Measurements from ENCODE around the gene RHOB. TPM values are rescaled to one million over a fixed set of nuclear protein-coding genes. Genes with fewer than 3 reads are reported as not detected.
"Not testable (repeated sequence)": the region's sequence is repeated elsewhere in the genome, so short reads cannot be mapped to it uniquely, and the experiment has no call there.

Gene RHOB
- total RNA-seq, 1 donor from 2014 or later, result 2.8 TPM

GRCh38 chr2:20422402-20423271 lies 24.2 kb upstream of the RHOB start:
- intact Hi-C loops (cut with micrococcal nuclease), result loop anchor here (10.0 kb wide), 1 partner anchor 178 kb away; no protein-coding TSS in a partner anchor

DNA sequence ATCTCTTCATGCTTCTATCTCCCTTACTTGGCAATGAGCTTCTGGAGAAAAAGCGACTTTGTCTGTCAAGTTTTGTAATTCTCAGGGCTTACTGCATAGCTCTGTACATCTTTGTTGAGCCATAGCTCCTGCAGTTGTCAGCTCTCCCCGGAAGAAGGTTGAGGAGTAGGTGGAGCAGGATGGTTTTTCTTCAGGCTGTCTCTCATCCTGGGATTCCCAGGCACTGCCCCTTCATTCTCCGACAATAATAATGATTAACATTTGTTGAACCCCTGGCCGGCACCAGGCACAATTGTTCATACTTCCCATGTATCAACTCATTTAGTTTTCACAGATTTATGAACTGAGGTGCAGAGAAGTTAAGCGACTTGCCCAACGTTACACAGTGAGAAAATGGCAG lies 23.5 kb upstream of the RHOB start:
- intact Hi-C loops (cut with micrococcal nuclease), result loop anchor here (10.0 kb wide), 1 partner anchor 179 kb away; no protein-coding TSS in a partner anchor

DNA sequence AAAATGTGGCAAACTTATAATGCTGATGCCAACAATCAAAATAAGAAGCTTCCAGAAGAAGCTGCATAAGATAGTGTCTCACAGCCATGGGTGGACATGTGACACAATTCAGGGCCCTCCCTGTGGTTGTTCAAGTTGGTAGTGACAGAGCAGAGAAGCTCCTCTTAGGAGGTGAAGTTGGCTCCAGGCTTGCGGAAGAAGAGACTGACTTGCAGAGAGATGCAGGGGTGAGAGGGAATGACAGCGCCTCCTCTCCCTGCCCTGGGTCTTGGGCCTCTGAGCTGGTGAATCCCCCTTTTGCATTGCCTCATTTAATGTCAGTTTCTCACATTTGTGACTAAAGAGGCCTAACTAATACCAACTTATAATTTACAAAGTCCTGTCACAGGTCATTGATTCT lies 23.0 kb upstream of the RHOB start:
- intact Hi-C loops (cut with micrococcal nuclease), result loop anchor here (10.0 kb wide), 1 partner anchor 179 kb away; no protein-coding TSS in a partner anchor

DNA sequence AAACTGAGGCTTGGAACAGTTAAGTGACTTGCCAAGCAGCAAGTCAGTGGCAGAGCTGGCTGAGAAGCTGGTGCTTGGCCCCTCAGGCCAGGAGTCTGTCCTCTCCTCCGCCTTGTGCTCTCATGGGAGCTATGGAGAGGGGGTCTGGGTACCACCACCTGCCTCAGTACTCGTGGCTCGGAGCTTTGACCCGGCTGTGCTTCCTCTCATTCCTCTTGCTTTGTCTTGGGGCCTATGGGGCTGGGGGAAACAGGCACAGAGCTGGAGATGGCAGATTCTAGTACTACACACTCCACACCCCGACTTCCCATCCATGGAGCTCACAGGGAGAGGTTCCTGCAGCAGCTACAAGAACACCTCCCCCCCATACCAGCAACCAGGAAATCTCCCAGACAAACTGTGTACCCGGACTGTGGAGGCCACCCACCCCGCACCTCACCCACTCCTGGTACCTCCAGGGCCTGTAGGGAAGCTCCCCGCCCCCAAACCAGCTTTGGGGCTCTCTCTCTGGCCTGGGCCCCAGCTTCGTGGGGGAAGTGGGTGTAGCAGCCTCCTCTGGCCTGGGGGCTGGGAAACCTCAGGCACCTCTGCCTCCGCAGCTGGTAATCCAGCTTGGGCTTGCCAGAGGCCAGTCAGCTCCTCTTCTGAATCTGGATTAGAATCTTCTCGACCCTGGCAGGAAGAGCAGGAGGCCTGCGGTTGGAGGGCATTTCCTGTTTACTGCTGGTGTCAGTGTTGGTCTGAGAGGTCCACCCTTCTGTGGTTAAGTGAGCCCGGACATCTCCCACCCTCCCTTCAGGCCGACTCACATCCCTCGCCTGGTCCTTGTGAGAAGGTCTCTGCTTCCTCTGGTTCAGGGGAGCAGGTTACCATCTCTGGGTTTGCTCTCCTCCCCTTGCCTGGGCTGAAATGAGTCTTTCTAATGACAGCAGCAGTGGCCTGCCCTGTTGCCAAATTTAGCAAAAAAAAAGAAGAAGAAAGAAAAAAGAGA lies 22.3 kb upstream of the RHOB start:
- intact Hi-C loops (cut with micrococcal nuclease), result loop anchor here (10.0 kb wide), 1 partner anchor 180 kb away; no protein-coding TSS in a partner anchor

- intact Hi-C loops (cut with micrococcal nuclease), result loop anchor here (10.0 kb wide), 1 partner anchor 181 kb away; no protein-coding TSS in a partner anchor
Observed at GRCh38 chr2:20425371-20425881, 21.4 kb upstream of the RHOB start.

DNA sequence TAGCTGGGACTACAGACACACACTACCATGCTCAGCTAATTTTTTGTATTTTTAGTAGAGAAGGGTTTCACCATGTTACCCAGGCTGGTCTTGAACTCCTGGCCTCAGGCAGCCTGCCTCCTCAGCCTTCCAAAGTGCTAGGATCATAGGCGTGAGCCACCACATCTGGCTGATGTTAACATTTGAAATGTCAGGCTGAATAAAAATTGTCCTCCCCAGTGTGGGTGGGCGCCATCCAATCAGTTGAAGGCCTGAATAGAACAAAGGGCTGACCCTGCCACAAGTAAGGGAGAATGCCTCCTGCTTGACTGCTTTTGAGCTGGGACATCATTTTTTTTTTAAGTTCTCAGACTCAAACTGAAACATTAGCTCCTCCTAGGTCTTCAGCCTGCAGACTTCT lies 21.0 kb upstream of the RHOB start:
- intact Hi-C loops (cut with micrococcal nuclease), result loop anchor here (10.0 kb wide), 1 partner anchor 181 kb away; no protein-coding TSS in a partner anchor

GRCh38 chr2:20427931-20428526 lies 18.8 kb upstream of the RHOB start:
- intact Hi-C loops (cut with micrococcal nuclease), result loop anchor here (10.0 kb wide), 1 partner anchor 183 kb away; no protein-coding TSS in a partner anchor

- intact Hi-C loops (cut with micrococcal nuclease), result loop anchor here (10.0 kb wide), 1 partner anchor 184 kb away; no protein-coding TSS in a partner anchor
Observed at GRCh38 chr2:20428717-20429490, 18.0 kb upstream of the RHOB start.

- intact Hi-C loops (cut with micrococcal nuclease), result loop anchor here (10.0 kb wide), 1 partner anchor 185 kb away; no protein-coding TSS in a partner anchor
Observed at GRCh38 chr2:20429528-20429927, 17.3 kb upstream of the RHOB start.

DNA sequence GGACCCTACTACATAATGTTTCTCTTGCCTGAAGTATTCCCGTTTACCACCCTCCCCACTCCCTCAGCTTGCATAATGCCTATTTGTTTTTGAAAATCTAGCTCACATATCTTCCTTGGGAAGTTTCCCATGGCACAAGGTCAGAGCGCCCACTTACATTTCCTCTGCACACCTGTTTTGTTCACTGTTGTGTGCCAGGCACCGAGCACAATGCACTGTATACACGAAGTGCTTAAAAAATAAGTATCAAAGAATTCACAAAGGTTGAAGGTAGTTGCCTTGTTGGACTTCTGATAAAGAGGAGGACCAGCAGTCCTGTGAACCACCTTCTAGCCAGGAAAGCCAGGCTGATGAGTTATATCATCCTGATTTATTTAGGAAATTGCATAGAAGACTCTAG lies 16.8 kb upstream of the RHOB start:
- intact Hi-C loops (cut with micrococcal nuclease), result loop anchor here (2.0 kb wide), 1 partner anchor 17 kb away; the partner anchor contains the start of gene RHOB

- intact Hi-C loops (cut with micrococcal nuclease), result loop anchor here (2.0 kb wide), 1 partner anchor 16 kb away; the partner anchor contains the start of gene RHOB
Observed at GRCh38 chr2:20430461-20431300, 16.2 kb upstream of the RHOB start.

DNA sequence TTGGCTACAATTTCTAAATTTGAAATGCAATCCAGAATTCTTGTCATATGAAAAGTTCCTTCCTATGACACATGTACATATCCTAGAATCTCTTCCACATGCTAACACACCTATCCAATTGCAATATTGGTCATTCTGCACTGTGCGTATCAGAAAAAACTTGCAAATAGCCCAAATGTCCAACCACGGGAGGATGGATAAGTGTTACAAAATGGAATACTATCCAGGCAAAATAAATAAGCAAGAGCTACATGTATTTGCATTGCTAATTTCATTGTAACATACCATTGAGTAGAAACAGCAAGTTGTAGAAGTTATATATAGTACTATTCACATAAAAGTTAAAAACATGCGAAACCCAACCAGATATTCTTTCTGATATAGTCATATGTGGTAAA lies 15.6 kb upstream of the RHOB start:
- intact Hi-C loops (cut with micrococcal nuclease), result loop anchor here (2.0 kb wide), 1 partner anchor 16 kb away; the partner anchor contains the start of gene RHOB

- intact Hi-C loops (cut with micrococcal nuclease), result loop anchor here (2.0 kb wide), 1 partner anchor 15 kb away; the partner anchor contains the start of gene RHOB
Observed at GRCh38 chr2:20431772-20432171, 15.1 kb upstream of the RHOB start.

GRCh38 chr2:20432714-20433113 lies 14.2 kb upstream of the RHOB start:
- intact Hi-C loops (cut with micrococcal nuclease), result no loop called here

DNA sequence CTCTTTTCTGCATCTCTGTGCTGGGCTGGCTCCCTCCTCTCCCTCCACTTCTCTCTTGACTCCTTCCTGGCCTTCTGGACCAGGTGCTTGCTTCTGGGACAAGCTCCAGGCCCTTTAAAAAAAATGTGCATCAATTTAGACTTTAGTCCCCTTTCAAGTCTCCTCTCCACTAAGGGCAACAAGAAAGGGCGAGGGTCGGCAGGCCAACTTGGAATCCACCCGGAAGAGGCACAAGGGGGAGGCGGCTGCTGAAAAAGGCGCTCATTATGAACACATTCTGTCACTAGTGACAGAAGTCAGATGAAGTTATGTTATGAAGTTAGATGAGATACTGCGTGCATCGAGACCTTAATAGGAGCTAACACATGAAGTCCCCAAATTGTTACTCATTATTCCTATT lies 13.6 kb upstream of the RHOB start:
- intact Hi-C loops (cut with micrococcal nuclease), result no loop called here

DNA sequence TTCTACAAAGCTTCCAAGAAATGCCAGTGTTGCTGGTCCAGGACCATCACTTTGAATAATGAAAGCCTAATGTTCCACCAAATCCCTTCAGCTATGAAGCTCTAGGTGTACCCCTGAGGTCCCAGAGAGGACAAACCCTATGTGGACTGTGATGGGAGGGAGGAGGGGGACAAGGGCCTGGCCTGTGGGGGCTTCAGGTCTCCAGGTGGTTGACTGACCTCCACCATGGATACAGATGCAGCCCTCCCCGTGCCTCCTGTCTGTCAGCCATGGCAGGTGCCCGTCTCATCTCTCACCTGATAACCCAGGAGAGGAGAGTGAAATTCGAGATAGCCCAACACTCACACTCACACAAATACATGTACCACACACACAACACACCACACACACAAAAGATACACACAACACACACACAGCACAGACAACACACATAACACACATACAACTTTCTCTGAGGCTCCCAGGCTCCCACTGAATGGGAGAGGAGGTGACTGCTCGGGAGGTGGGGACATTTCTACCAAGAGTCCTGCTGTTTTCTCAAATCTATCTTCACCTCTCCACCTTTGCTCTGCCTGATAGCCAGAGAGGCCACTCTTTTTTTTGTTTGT lies 12.8 kb upstream of the RHOB start:
- intact Hi-C loops (cut with micrococcal nuclease), result no loop called here

DNA sequence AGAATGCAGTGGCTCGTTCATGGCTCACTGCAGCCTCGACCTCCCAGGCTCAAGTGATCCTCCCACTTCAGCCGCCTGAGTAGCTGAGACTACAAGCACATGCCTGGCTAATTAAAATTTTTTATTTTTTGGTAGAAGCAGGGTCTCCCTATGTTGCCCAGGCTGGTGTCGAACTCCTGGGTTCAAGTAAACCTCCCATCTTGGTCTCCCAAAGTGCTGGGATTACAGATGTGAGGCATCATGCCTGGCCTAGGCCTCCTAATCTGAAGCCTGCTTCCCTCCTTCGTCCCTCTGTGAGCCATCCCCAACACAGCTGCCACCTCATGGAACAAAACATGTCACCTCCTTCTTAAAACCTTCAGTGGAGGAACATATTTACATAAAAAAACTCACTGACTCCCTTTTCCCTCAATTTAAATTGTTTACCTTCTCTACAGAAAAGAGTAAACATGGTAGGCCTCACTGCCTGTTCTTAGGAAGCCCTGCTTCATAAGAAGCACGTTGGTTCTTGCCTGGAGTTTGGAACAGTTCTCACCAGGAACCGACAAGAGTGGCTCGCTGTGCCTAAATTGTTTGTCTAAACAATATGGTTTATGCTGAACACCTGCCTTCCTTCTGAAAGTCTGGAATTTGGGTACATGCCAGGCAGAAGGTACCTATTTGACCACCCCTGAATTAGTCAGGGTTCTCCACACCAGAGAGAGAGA lies 12.1 kb upstream of the RHOB start:
- intact Hi-C loops (cut with micrococcal nuclease), result no loop called here

- intact Hi-C loops (cut with micrococcal nuclease), result not testable (repeated sequence)
Observed at GRCh38 chr2:20435456-20435855, 11.4 kb upstream of the RHOB start.

Data from T-helper 2 cell treated with Interferon-gamma antibody and Interleukin-4, amounts not matched to agents 100 ng/mL and 5 ng/mL, for 36 hours (primary cell).